Breast epithelium (tissue), 3 donors: ENCODE data around the gene ENTPD2.

Experiments
- POLR2A ChIP-seq: fragments of 450-650 bp; IDR thresholded peaks from one replicate; pipeline ENCODE4 v1.6.1; 2016; ENCODE audit warnings: antibody characterized with exemption, mild to moderate bottlenecking, moderate library complexity
- TF ChIP-seq, protein P1 (sequence below), 3 donors: fragments of 450-650 bp; IDR thresholded peaks; one replicate each; pipeline ENCODE4 v1.5.1; 2016 to 2017; ENCODE audit warnings: antibody characterized with exemption in 3 of 3, mild to moderate bottlenecking in 3 of 3, moderate library complexity in 3 of 3

DNA sequence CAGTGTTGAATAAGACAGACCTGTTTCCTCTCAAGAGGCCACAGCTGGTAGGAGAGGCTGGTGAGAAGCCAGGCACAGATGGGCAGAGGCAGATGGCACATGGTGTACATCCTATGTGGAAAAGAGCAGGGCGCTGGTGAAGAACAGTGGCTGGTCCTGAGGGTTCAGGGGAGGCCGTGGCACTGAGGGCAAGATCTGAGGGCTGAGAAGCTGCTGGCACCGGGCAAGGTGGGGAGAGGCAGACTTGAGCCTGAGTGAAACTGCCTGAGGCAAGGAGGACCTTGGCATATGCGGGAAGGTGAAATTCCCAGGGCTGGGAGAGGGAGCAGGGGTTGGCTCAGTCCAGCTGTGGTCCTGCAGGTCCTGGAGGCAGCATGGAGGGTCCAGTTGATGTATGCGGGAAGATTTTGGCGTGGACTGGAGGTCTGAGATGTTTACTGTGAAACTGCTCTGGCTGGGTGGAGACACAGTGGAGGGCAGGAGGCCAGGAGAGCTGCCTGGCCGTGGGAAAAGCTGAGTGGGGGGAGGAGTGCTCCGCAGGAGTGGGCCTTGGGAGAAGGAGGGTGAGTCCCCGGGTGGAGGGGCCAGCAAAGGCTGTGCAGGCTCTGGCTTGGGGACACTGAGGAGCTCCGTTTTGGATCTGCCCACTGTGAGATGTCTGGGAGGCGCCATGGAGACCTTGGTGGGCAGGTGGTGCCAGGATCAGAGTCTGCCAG, 35.5 kb upstream of the ENTPD2 start:
- TF ChIP-seq, protein P1, sequence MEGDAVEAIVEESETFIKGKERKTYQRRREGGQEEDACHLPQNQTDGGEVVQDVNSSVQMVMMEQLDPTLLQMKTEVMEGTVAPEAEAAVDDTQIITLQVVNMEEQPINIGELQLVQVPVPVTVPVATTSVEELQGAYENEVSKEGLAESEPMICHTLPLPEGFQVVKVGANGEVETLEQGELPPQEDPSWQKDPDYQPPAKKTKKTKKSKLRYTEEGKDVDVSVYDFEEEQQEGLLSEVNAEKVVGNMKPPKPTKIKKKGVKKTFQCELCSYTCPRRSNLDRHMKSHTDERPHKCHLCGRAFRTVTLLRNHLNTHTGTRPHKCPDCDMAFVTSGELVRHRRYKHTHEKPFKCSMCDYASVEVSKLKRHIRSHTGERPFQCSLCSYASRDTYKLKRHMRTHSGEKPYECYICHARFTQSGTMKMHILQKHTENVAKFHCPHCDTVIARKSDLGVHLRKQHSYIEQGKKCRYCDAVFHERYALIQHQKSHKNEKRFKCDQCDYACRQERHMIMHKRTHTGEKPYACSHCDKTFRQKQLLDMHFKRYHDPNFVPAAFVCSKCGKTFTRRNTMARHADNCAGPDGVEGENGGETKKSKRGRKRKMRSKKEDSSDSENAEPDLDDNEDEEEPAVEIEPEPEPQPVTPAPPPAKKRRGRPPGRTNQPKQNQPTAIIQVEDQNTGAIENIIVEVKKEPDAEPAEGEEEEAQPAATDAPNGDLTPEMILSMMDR (IDR thresholded peaks at IDR 0.05) = no peak
- no peak for TF ChIP-seq POLR2A
